HepG2 (cell line): ENCODE data around the gene SSBP4. TPM values are rescaled to one million over a fixed set of nuclear protein-coding genes. Genes with fewer than 3 reads are reported as not detected.

Source experiments
- AHDC1 ChIP-seq: sonication (generic); formaldehyde crosslinking; IDR thresholded peaks from 2 replicates; pipeline ENCODE4 v1.5.1; 2020; ENCODE audit warnings: mild to moderate bottlenecking, missing genetic modification reagents, borderline replicate concordance
- ASH2L ChIP-seq: fragments of 300-600, 200-600 bp; sonication (generic); IDR thresholded peaks from 2 replicates; pipeline ENCODE4 v1.7.0; 2017; ENCODE audit warnings: low read depth, mild to moderate bottlenecking, moderate library complexity, mixed read lengths, low read length; ENCODE audit not compliant: insufficient read length
- DNMT3B ChIP-seq: conservative IDR thresholded peaks from 2 replicates; pipeline ENCODE4 v1.6.1; 2016; ENCODE audit warnings: missing biosample characterization, control low read depth
- ETS1 ChIP-seq: sonication (generic); formaldehyde crosslinking; IDR thresholded peaks from 2 replicates; pipeline ENCODE4 v1.4.0; 2020; ENCODE audit warnings: missing genetic modification reagents
- KAT7 ChIP-seq: IDR thresholded peaks from 2 replicates; pipeline ENCODE4 v1.6.1; 2018; ENCODE audit warnings: borderline replicate concordance, missing compliant biosample characterization
- KDM3A ChIP-seq: IDR thresholded peaks from 2 replicates; pipeline ENCODE4 v1.6.1; 2018; ENCODE audit warnings: low read depth, missing compliant biosample characterization
- MTF1 ChIP-seq: sonication (generic); formaldehyde crosslinking; IDR thresholded peaks from 2 replicates; pipeline ENCODE4 v1.5.0; 2020; ENCODE audit warnings: missing genetic modification reagents
- NFKB2 ChIP-seq: sonication (generic); formaldehyde crosslinking; IDR thresholded peaks from 2 replicates; pipeline ENCODE4 v1.4.0; 2020; ENCODE audit warnings: missing genetic modification reagents, borderline replicate concordance
- NKX3-1 ChIP-seq: sonication (generic); formaldehyde crosslinking; IDR thresholded peaks from 2 replicates; pipeline ENCODE4 v1.5.0; 2020; ENCODE audit warnings: missing genetic modification reagents
- SMARCC2 ChIP-seq: fragments of 450-650 bp; IDR thresholded peaks from 2 replicates; pipeline ENCODE4 v1.6.1; 2017; ENCODE audit warnings: antibody characterized with exemption, mild to moderate bottlenecking
- TCF7 ChIP-seq: sonication (generic); IDR thresholded peaks from 2 replicates; pipeline ENCODE4 v1.6.1; 2016; ENCODE audit warnings: antibody characterized with exemption, low read depth
- TEF ChIP-seq: sonication (generic); formaldehyde crosslinking; IDR thresholded peaks from 2 replicates; pipeline ENCODE4 v1.5.0; 2020; ENCODE audit warnings: missing genetic modification reagents
- ZNF225 ChIP-seq: sonication (generic); formaldehyde crosslinking; IDR thresholded peaks from 2 replicates; pipeline ENCODE4 v1.4.0; 2020; ENCODE audit warnings: mild to moderate bottlenecking, missing genetic modification reagents
- ZNF235 ChIP-seq: sonication (generic); formaldehyde crosslinking; IDR thresholded peaks from 2 replicates; pipeline ENCODE4 v1.8.1; 2023; ENCODE audit warnings: mild to moderate bottlenecking, missing genetic modification reagents, borderline replicate concordance
- ZNF567 ChIP-seq: sonication (generic); formaldehyde crosslinking; IDR thresholded peaks from 2 replicates; pipeline ENCODE4 v1.8.1; 2023; ENCODE audit warnings: mild to moderate bottlenecking, missing genetic modification reagents, borderline replicate concordance
- ZNF784 ChIP-seq: sonication (generic); formaldehyde crosslinking; IDR thresholded peaks from 2 replicates; pipeline ENCODE4 v1.5.1; 2020; ENCODE audit warnings: missing genetic modification reagents, mild to moderate bottlenecking, borderline replicate concordance
- polyA plus RNA-seq, 8 experiments: library from polyadenylated mRNA; depleted of rRNA in 3 of 8; stranded (reverse) in 7 of 8; unstranded in 1 of 8; fragments of >200 nt; fragmentation: Illumina TruSeq in 4 of 8; extraction: Trizol in 4 of 8; gene quantifications; 2 replicates each; pipeline versions ENCODE4 v1.2.1 to v1.2.3, GENCODE V29; 2011 to 2016; ENCODE audit warnings: low read depth in 4 of 8, missing spikeins in 1 of 8, mixed read lengths in 1 of 8; ENCODE audit not compliant: insufficient read depth in 1 of 8
- total RNA-seq, 5 experiments: library from RNA; depleted of rRNA; stranded (reverse); fragments of >200 nt; fragmentation: Illumina TruSeq; extraction: Trizol; gene quantifications; 2 replicates each; pipeline ENCODE4 v1.2.3, GENCODE V29; 2016; ENCODE audit warnings: low read depth in 1 of 5
- TF ChIP-seq, protein P1 (sequence below): sonication (generic); formaldehyde crosslinking; IDR thresholded peaks from 2 replicates; pipeline ENCODE4 v1.4.0; 2020; ENCODE audit warnings: missing genetic modification reagents, borderline replicate concordance

SSBP4 gene
- total and polyA plus RNA-seq, 2 of the 13 experiments (the other 11 are each of a cell fraction or from before 2014, with no cell fraction given) = 20.8 to 39.5 TPM

DNA sequence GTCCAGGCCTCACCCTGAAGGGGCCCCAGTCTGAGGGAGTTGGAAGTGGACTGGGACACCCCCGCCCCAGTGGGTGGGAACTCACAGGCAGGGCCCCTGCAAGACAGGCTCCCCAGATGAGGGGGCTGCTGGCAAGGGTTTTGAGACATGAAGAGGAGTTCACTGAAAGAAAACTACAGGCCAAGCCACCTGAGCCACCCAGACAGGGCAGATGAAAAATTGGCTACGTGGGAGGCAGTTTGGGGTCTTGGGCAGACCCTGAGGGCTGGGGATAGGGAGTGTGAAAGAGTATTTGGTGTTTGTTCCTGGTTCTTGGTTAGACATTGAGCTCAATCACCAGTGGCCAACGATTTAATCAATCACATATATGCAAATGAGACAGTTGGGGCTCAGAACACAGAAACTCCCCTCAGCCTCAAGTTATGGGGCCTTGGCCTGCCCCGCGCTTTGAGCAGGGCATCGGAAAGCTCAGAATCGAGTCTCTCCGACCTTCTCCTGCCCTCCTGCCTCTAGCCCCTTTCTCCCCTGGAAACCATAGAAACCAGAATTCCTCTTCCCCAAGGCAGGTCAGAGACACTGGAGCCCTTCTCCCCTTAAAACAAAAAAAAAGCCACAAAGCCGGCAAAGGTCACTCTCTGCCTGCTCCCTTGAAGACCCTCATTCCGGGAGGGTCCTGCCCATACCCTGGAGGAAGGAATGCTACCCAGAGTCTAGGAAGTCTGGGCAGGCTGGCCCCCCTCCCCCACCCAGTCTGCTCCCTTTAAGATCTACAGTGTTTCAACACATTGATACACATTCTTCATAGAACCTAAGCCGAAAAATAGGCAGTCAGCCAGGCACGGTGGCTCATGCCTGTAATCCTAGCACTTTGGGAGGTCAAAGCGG is 20.1 kb downstream of the SSBP4 start (continued):
- no peak for TF ChIP-seq ZNF235 (CRISPR knock-in tag)
- TF ChIP-seq TEF = no peak
- no peak for TF ChIP-seq MTF1
- TF ChIP-seq, protein P1, sequence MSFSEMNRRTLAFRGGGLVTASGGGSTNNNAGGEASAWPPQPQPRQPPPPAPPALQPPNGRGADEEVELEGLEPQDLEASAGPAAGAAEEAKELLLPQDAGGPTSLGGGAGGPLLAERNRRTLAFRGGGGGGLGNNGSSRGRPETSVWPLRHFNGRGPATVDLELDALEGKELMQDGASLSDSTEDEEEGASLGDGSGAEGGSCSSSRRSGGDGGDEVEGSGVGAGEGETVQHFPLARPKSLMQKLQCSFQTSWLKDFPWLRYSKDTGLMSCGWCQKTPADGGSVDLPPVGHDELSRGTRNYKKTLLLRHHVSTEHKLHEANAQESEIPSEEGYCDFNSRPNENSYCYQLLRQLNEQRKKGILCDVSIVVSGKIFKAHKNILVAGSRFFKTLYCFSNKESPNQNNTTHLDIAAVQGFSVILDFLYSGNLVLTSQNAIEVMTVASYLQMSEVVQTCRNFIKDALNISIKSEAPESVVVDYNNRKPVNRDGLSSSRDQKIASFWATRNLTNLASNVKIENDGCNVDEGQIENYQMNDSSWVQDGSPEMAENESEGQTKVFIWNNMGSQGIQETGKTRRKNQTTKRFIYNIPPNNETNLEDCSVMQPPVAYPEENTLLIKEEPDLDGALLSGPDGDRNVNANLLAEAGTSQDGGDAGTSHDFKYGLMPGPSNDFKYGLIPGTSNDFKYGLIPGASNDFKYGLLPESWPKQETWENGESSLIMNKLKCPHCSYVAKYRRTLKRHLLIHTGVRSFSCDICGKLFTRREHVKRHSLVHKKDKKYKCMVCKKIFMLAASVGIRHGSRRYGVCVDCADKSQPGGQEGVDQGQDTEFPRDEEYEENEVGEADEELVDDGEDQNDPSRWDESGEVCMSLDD (CRISPR knock-in tag) = no peak
- no peak for TF ChIP-seq KAT7 (CRISPR knock-in tag)
- no peak for TF ChIP-seq ETS1 (CRISPR knock-in tag)
- TF ChIP-seq ASH2L = no peak
- TF ChIP-seq KDM3A = no peak
- TF ChIP-seq SMARCC2 = no peak
- no peak for TF ChIP-seq DNMT3B (CRISPR knock-in tag)
- TF ChIP-seq NFKB2 = 0 out of 2 replicates have a peak, but pooled peaks have one; percentile 5
- TF ChIP-seq TCF7 = peak; percentile 14; the same call in 1 of the 2 replicates
- TF ChIP-seq ZNF567 = no peak
- 0 out of 2 replicates have a peak, but pooled peaks have one; percentile 1 for TF ChIP-seq ZNF784 (CRISPR knock-in tag)
- no peak for TF ChIP-seq AHDC1
- TF ChIP-seq ZNF225 (CRISPR knock-in tag) = no peak
- TF ChIP-seq NKX3-1 (CRISPR knock-in tag) = no peak
